Eye (tissue), 1 donor: ENCODE results near the gene PCDHB7.
"Not testable (repeated sequence)": the region's sequence is repeated elsewhere in the genome, so short reads cannot be mapped to it uniquely, and the experiment has no call there.

ENCODE experiments used
- DNase-seq: peaks from one replicate; pipeline ENCODE4 v3.0.0-alpha.2; 2015

PCDHB7 gene

DNA sequence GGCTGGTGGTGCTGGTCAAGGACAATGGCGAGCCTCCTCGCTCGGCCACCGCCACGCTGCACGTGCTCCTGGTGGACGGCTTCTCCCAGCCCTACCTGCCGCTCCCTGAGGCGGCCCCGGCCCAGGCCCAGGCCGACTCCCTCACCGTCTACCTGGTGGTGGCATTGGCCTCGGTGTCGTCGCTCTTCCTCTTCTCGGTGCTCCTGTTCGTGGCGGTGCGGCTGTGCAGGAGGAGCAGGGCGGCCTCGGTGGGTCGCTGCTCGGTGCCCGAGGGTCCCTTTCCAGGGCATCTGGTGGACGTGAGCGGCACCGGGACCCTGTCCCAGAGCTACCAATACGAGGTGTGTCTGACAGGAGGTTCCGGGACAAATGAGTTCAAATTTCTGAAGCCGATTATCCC is 53.0 kb downstream of the PCDHB7 start:
- not testable (repeated sequence) for DNase-seq
